ENCODE measurements around the gene AKAP6. TPM values are rescaled to one million over a fixed set of nuclear protein-coding genes. Genes with fewer than 3 reads are reported as not detected.

The AKAP6 gene
- total and polyA plus RNA-seq, 2 of the 8 experiments (the other 6 are each of a cell fraction or from before 2014, with no cell fraction given), result 0.09 to 0.89 TPM

DNA sequence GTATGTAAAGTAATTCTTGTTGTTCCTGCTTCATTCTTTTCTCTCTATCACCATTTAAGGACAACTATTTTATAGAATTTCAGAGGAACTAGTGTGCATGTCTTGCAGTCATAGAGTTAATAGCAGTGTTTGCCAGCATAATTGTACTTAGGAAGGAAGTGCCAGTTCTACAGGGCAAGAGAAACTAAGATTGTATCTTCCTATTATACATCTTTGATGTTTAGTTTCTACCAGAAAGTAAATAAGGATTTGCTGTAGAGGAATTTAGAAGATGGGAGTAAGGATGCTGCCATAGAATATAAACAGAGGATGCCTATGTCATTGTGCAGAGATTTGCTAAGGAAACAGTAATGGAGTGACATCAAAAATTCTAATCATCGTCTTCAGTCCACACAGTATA, 338.7 kb downstream of the AKAP6 start (continued):
- TF ChIP-seq CHD7 (IDR thresholded peaks at IDR 0.05; ENCODE audit: insufficient replicate concordance, low read length) (no peak), YY1 (IDR thresholded peaks at IDR 0.05; ENCODE audit: low read depth, low read length) (no peak), CEBPB (IDR thresholded peaks at IDR 0.05; ENCODE audit: low read depth, low read length) (no peak), CTBP2 (IDR thresholded peaks at IDR 0.05; ENCODE audit: borderline replicate concordance, insufficient read depth, insufficient read length, low read length) (no peak), EGR1 (IDR thresholded peaks at IDR 0.05; ENCODE audit: borderline replicate concordance, low read depth, low read length) (no peak), SIX5 (IDR thresholded peaks at IDR 0.05; ENCODE audit: low read depth, low read length) (no peak), CHD2 (IDR thresholded peaks at IDR 0.05; ENCODE audit: low read length) (no peak), CREB1 (IDR thresholded peaks at IDR 0.05) (no peak), SP4 (IDR thresholded peaks at IDR 0.05; ENCODE audit: low read length) (no peak)
